HCT116 (cell line): Measurements from ENCODE around the gene G3BP2. TPM values are rescaled to one million over a fixed set of nuclear protein-coding genes. Genes with fewer than 3 reads are reported as not detected.

ENCODE experiments used
- ATAC-seq: fragments of 200-7000 bp; cut with Tn5 transposase; 2 replicates; pipeline ENCODE4 v1.9.1; 2020; ENCODE audit warnings: mild to moderate bottlenecking, moderate library complexity
- BruUV-seq: library from RNA; stranded (reverse); fragments of 400-500 nt; replicated peaks from 2 replicates; lab custom pipeline; 2021; lab: Mats Ljungman, UMichigan
- CTCF ChIA-PET: fragments of 300-600 bp; sonication (Branson Sonifier 250); formaldehyde crosslinking; loops from one replicate; lab custom pipeline; 2021; ENCODE audit warnings: antibody characterized with exemption; lab: Charles Lee
- POLR2A ChIA-PET: fragments of 300-600, 350-600 bp; sonication (Branson Sonifier 250); formaldehyde crosslinking; loops from one replicate; lab custom pipeline; 2021; ENCODE audit warnings: antibody characterized with exemption; lab: Charles Lee
- RAD21 ChIA-PET, 2 experiments: fragments of 300-600 bp; sonication (Branson Sonifier 250); formaldehyde crosslinking; loops; one replicate each; lab custom pipeline; 2023; ENCODE audit warnings: low total read pairs in 2 of 2; ENCODE audit not compliant: uncharacterized antibody in 2 of 2, unreplicated experiment in 2 of 2, low non-redundant PET in 1 of 2; lab: Charles Lee
- DNase-seq: peaks from one replicate; pipeline ENCODE4 v3.0.0-alpha.2; 2010; ENCODE audit warnings: low read depth, low spot score
- H2AFZ ChIP-seq: fragments of 200-600 bp; shearing (Covaris generic), sonication (generic); 2 replicates; pipeline ENCODE4 v1.6.1; 2017; ENCODE audit warnings: low read depth, mixed run types, mixed read lengths, antibody characterized with exemption, low read length; ENCODE audit not compliant: poor library complexity, severe bottlenecking
- H3K27ac ChIP-seq: 2 replicates; pipeline ENCODE4 v1.5.1; 2012; ENCODE audit warnings: low read depth, low read length
- H3K27me3 ChIP-seq: fragments of 200-600 bp; sonication (generic); 2 replicates; pipeline ENCODE4 v1.6.1; 2016; ENCODE audit warnings: mixed run types, low read length, mixed read lengths; ENCODE audit not compliant: insufficient read depth
- H3K36me3 ChIP-seq, 2 experiments: fragments of 200-500 bp in 1 of 2; fragments of 200-600 bp in 1 of 2; sonication (Bioruptor generic) in 1 of 2; sonication (generic) in 1 of 2; 2 replicates each; pipeline versions ENCODE4 v1.5.1 to v1.6.1; 2014 to 2016; ENCODE audit warnings: low read length in 2 of 2, inconsistent platforms in 1 of 2, mixed read lengths in 1 of 2, mixed run types in 1 of 2; ENCODE audit not compliant: insufficient read depth in 2 of 2, control insufficient read depth in 1 of 2
- H3K4me1 ChIP-seq, 2 experiments: fragments of 200-600 bp in 1 of 2; sonication (generic) in 1 of 2; 2 replicates each; pipeline versions ENCODE4 v1.5.1 to v1.6.1; 2012 to 2017; ENCODE audit warnings: low read length in 2 of 2, inconsistent platforms in 1 of 2, mild to moderate bottlenecking in 1 of 2, mixed read lengths in 1 of 2, mixed run types in 1 of 2, moderate library complexity in 1 of 2; ENCODE audit not compliant: insufficient read depth in 2 of 2, control insufficient read depth in 1 of 2
- H3K4me2 ChIP-seq: fragments of 200-600 bp; sonication (generic); 2 replicates; pipeline ENCODE4 v1.6.1; 2017; ENCODE audit warnings: mixed run types, low read length, mixed read lengths
- H3K4me3 ChIP-seq, 2 experiments: fragments of 200-600 bp in 1 of 2; sonication (generic) in 1 of 2; replicated peaks in 1 of 2; 2 replicates each; pipeline ENCODE4 v1.5.1; 2011 to 2016; ENCODE audit warnings: low read length in 2 of 2, control low read depth in 1 of 2, low read depth in 1 of 2, mild to moderate bottlenecking in 1 of 2, mixed read lengths in 1 of 2, mixed run types in 1 of 2
- H3K79me2 ChIP-seq: fragments of 200-600 bp; sonication (generic); 2 replicates; pipeline ENCODE4 v1.6.1; 2017; ENCODE audit warnings: mild to moderate bottlenecking, mixed run types, low read length, moderate library complexity, mixed read lengths; ENCODE audit not compliant: insufficient read depth
- H3K9ac ChIP-seq: fragments of 200-600 bp; sonication (generic); 2 replicates; pipeline ENCODE4 v1.6.1; 2016; ENCODE audit warnings: low read length, mixed read lengths
- H3K9me2 ChIP-seq: fragments of 200-600 bp; sonication (generic), shearing (Covaris generic); 2 replicates; pipeline ENCODE4 v1.6.1; 2017; ENCODE audit warnings: mixed run types, mild to moderate bottlenecking, moderate library complexity; ENCODE audit not compliant: insufficient read depth
- H3K9me3 ChIP-seq, 2 experiments: fragments of 200-500 bp in 1 of 2; fragments of 200-600 bp in 1 of 2; sonication (Bioruptor generic) in 1 of 2; sonication (generic) in 1 of 2; 2 replicates each; pipeline ENCODE4 v1.6.1; 2014 to 2017; ENCODE audit warnings: low read length in 2 of 2, mixed read lengths in 2 of 2, inconsistent platforms in 1 of 2, low read depth in 1 of 2, mild to moderate bottlenecking in 1 of 2, mixed run types in 1 of 2, moderate library complexity in 1 of 2; ENCODE audit not compliant: control insufficient read depth in 1 of 2, insufficient read depth in 1 of 2
- H4K20me1 ChIP-seq: fragments of 200-600 bp; sonication (generic), shearing (Covaris generic); 2 replicates; pipeline ENCODE4 v1.6.1; 2017; ENCODE audit warnings: mixed run types, mild to moderate bottlenecking, moderate library complexity; ENCODE audit not compliant: insufficient read depth
- EGR1 ChIP-seq: IDR thresholded peaks from 2 replicates; pipeline ENCODE4 v1.6.1; 2012; ENCODE audit warnings: low read depth
- ELF1 ChIP-seq: IDR thresholded peaks from 2 replicates; pipeline ENCODE4 v1.6.1; 2012; ENCODE audit warnings: low read depth, borderline replicate concordance
- EZH2 ChIP-seq: fragments of 200-600 bp; sonication (generic); IDR thresholded peaks from 2 replicates; pipeline ENCODE4 v1.6.1; 2017; ENCODE audit warnings: antibody characterized with exemption, mixed run types
- EZH2phosphoT487 ChIP-seq: fragments of 200-600 bp; IDR thresholded peaks from 2 replicates; pipeline ENCODE4 v1.6.1; 2018; ENCODE audit warnings: antibody characterized with exemption, borderline replicate concordance
- FOSL1 ChIP-seq: IDR thresholded peaks from 2 replicates; pipeline ENCODE4 v1.6.1; 2012; ENCODE audit warnings: low read depth
- JUND ChIP-seq: IDR thresholded peaks from 2 replicates; pipeline ENCODE4 v1.6.1; 2012
- RAD21 ChIP-seq: IDR thresholded peaks from 2 replicates; pipeline ENCODE4 v1.6.1; 2012; ENCODE audit warnings: low read depth, mild to moderate bottlenecking
- SIN3A ChIP-seq: IDR thresholded peaks from 2 replicates; pipeline ENCODE4 v1.6.1; 2012; ENCODE audit warnings: low read depth
- SP1 ChIP-seq: IDR thresholded peaks from 2 replicates; pipeline ENCODE4 v1.6.1; 2012; ENCODE audit warnings: low read depth
- ZFX ChIP-seq: fragments of 450-650 bp; IDR thresholded peaks from 2 replicates; pipeline ENCODE4 v1.6.1; 2017
- intact Hi-C: fragments of 100-400 bp; cut with micrococcal nuclease; formaldehyde crosslinking; loops from 2 replicates; pipeline ENCODE4 v1.10.0; 2022
- total RNA-seq: library from RNA; stranded (reverse); gene quantifications from one replicate; pipeline ENCODE4 v1.2.1, GENCODE V29; 2021; ENCODE audit not compliant: unreplicated experiment
- TF ChIP-seq, protein P1 (sequence below): IDR thresholded peaks from 2 replicates; pipeline ENCODE4 v1.6.1; 2012; ENCODE audit warnings: low read depth
- TF ChIP-seq, protein P2 (sequence below): IDR thresholded peaks from 2 replicates; pipeline ENCODE4 v1.6.1; 2012
- TF ChIP-seq, protein P3 (sequence below), 3 experiments: fragments of 200-600 bp in 1 of 3; sonication (generic) in 1 of 3; IDR thresholded peaks in 2 of 3; conservative IDR thresholded peaks in 1 of 3; 2 replicates each; pipeline ENCODE4 v1.5.1; 2012 to 2017; ENCODE audit warnings: low read depth in 2 of 3, low read length in 2 of 3, antibody characterized with exemption in 1 of 3, borderline replicate concordance in 1 of 3, control low read depth in 1 of 3, mild to moderate bottlenecking in 1 of 3, mixed read lengths in 1 of 3, mixed run types in 1 of 3, moderate library complexity in 1 of 3; ENCODE audit not compliant: insufficient read depth in 1 of 3
- TF ChIP-seq, protein P4 (sequence below): IDR thresholded peaks from 2 replicates; pipeline ENCODE4 v1.6.1; 2012

Gene G3BP2
- total RNA-seq, 1 experiment from 2014 or later: 153 TPM

DNA sequence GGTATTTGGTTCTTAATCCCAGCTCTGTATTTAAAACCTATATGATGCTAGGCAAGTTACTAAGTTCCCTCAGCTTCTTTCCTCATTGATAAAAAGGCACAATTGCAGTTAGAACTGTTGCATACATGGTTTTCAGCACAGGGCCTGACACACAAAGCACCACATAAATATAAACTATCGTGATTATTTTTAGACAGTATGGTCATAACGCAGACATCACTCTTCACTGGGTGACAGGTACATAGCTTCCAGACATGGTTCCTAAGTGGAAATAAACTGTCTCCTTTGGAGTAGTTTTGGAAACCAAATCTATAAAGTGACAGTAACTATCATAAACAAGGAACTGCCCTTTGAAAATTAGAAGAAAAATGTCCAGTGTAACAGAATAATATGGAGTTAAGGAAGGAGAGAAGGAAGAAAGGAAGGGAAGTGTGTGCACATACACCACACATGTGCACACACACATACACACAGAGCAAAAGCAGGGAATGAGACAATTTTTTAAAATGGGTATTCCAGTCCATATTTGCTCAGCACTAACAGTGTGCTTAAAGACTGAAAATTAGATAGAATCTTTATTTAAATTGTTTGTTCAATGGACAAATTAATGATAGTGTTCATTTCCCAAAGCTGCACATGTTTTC lies 12.5 kb upstream of the G3BP2 start:
- no peaks in the 10 kb centered on the region for H3K36me3 ChIP-seq
- TF ChIP-seq RAD21 (no peak), EZH2phosphoT487 (no peak)
- no peaks in the 10 kb centered on the region for H3K9me2 ChIP-seq
- no peak overlapping the region for H2AFZ ChIP-seq
- H3K79me2 ChIP-seq: no peaks in the 10 kb centered on the region
- ChIA-PET CTCF (no interaction called here), RAD21 (no interaction called here), POLR2A (no interaction called here)
- no peak overlapping the region for H3K4me3 ChIP-seq
- no peak overlapping the region for H3K27ac ChIP-seq
- ATAC-seq (no peak), DNase-seq (no peak)
- intact Hi-C loops: no loop called here
- no peak overlapping the region for H3K4me2 ChIP-seq
- no peaks in the 10 kb centered on the region for H3K27me3 ChIP-seq
- no peaks in the 10 kb centered on the region for H3K4me1 ChIP-seq
- no peak overlapping the region for H3K9ac ChIP-seq
- BruUV-seq: no TSS peak
- no peaks in the 10 kb centered on the region for H4K20me1 ChIP-seq
- H3K9me3 ChIP-seq: no peaks in the 10 kb centered on the region

DNA sequence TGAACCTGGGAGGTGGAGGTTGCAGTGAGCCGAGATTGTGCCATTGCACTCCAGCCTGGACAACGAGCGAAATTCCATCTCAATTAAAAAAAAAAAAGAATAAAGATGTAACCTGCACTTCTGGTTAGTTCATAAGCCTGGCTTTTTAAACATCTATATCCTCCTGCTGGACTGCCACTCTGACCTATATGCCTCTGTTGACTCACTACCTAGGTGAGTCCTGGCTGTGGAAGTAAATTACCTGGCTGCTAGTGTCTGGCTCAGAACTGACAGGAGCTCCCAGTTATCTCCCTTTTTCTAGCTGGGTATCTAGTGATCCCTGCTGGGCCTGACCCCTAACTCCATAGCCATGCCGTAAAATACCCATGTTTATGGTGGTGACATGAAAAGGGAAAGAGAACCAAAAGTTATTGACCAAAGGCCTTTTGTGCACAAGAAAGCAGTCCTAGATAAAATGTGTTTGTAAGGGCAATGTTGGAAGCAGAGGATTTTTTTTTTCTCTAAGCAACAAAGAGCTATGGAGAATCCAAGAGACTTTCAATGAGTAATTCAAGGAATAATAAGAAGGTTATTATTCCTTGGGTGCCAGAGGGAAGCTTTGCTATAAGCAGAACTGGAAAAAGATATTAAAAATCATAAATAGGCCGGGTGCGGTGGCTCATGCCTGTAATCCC lies 10.4 kb upstream of the G3BP2 start:
- POLR2A ChIA-PET: no interaction called here
- CTCF ChIA-PET: interaction anchor here (1.1 kb wide), 1 partner anchor 41 kb away, joined by 4 read pairs; the partner anchor contains the start of gene USO1
- Histone ChIP-seq H3K4me1 (no peaks in the 10 kb centered on the region), H3K9me2 (no peaks in the 10 kb centered on the region), H3K79me2 (no peaks in the 10 kb centered on the region), H2AFZ (no peak overlapping the region), H3K27ac (no peak overlapping the region), H3K27me3 (no peaks in the 10 kb centered on the region), H3K9me3 (no peaks in the 10 kb centered on the region), H3K9ac (no peak overlapping the region), H3K4me3 (no peak overlapping the region), H4K20me1 (no peaks in the 10 kb centered on the region), H3K4me2 (no peak overlapping the region), H3K36me3 (no peaks in the 10 kb centered on the region)
- no peak for ATAC-seq
- no peak for DNase-seq
- RAD21 ChIA-PET: no interaction called here
- BruUV-seq: no TSS peak
- intact Hi-C loops: no loop called here
- TF ChIP-seq, protein P1, sequence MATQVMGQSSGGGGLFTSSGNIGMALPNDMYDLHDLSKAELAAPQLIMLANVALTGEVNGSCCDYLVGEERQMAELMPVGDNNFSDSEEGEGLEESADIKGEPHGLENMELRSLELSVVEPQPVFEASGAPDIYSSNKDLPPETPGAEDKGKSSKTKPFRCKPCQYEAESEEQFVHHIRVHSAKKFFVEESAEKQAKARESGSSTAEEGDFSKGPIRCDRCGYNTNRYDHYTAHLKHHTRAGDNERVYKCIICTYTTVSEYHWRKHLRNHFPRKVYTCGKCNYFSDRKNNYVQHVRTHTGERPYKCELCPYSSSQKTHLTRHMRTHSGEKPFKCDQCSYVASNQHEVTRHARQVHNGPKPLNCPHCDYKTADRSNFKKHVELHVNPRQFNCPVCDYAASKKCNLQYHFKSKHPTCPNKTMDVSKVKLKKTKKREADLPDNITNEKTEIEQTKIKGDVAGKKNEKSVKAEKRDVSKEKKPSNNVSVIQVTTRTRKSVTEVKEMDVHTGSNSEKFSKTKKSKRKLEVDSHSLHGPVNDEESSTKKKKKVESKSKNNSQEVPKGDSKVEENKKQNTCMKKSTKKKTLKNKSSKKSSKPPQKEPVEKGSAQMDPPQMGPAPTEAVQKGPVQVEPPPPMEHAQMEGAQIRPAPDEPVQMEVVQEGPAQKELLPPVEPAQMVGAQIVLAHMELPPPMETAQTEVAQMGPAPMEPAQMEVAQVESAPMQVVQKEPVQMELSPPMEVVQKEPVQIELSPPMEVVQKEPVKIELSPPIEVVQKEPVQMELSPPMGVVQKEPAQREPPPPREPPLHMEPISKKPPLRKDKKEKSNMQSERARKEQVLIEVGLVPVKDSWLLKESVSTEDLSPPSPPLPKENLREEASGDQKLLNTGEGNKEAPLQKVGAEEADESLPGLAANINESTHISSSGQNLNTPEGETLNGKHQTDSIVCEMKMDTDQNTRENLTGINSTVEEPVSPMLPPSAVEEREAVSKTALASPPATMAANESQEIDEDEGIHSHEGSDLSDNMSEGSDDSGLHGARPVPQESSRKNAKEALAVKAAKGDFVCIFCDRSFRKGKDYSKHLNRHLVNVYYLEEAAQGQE: no peak
- TF ChIP-seq EZH2phosphoT487 (no peak), SP1 (no peak), FOSL1 (no peak), SIN3A (no peak), EZH2 (no peak), ELF1 (no peak), JUND (no peak), EGR1 (no peak), ZFX (no peak)
- TF ChIP-seq, protein P2, sequence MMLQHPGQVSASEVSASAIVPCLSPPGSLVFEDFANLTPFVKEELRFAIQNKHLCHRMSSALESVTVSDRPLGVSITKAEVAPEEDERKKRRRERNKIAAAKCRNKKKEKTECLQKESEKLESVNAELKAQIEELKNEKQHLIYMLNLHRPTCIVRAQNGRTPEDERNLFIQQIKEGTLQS: no peak
- TF ChIP-seq, protein P3, sequence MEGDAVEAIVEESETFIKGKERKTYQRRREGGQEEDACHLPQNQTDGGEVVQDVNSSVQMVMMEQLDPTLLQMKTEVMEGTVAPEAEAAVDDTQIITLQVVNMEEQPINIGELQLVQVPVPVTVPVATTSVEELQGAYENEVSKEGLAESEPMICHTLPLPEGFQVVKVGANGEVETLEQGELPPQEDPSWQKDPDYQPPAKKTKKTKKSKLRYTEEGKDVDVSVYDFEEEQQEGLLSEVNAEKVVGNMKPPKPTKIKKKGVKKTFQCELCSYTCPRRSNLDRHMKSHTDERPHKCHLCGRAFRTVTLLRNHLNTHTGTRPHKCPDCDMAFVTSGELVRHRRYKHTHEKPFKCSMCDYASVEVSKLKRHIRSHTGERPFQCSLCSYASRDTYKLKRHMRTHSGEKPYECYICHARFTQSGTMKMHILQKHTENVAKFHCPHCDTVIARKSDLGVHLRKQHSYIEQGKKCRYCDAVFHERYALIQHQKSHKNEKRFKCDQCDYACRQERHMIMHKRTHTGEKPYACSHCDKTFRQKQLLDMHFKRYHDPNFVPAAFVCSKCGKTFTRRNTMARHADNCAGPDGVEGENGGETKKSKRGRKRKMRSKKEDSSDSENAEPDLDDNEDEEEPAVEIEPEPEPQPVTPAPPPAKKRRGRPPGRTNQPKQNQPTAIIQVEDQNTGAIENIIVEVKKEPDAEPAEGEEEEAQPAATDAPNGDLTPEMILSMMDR (IDR thresholded peaks at IDR 0.05 in 2 of 3, conservative IDR thresholded peaks at IDR 0.05 in 1 of 3; ENCODE audit: borderline replicate concordance in 1 of 3, insufficient read depth in 1 of 3, low read depth in 2 of 3, low read length in 2 of 3): no peak
- TF ChIP-seq, protein P4, sequence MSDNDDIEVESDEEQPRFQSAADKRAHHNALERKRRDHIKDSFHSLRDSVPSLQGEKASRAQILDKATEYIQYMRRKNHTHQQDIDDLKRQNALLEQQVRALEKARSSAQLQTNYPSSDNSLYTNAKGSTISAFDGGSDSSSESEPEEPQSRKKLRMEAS: no peak
